ENCODE data around the gene CRYBB1.

CRYBB1 gene

GRCh38 chr22:26567610-26568009 is 50.2 kb downstream of the CRYBB1 start:
- no peak for DNase-seq
- intact Hi-C loops (cut with DNase I; ENCODE audit: low total_unique reads): no loop called here
- Histone ChIP-seq H3K27ac (no peak overlapping the region), H3K27me3 (no peaks in the 10 kb centered on the region), H3K4me3 (no peak overlapping the region), H3K9me3 (no peaks in the 10 kb centered on the region), H3K4me1 (peaks cover 0 to 4% (median 0%) of the 10 kb centered on the region in 4 donors), H3K36me3 (peaks cover 0 to 5% (median 4%) of the 10 kb centered on the region in 3 donors)
- no peak for TF ChIP-seq CTCF (IDR thresholded peaks at IDR 0.05)

GRCh38 chr22:26566994-26567393 is 50.8 kb downstream of the CRYBB1 start:
- no peak for TF ChIP-seq CTCF (IDR thresholded peaks at IDR 0.05)
- Histone ChIP-seq H3K9me3 (no peaks in the 10 kb centered on the region), H3K36me3 (peaks cover 0 to 5% (median 4%) of the 10 kb centered on the region in 3 donors), H3K4me1 (peaks cover 0 to 4% (median under 1%) of the 10 kb centered on the region in 4 donors), H3K4me3 (no peak overlapping the region), H3K27me3 (no peaks in the 10 kb centered on the region), H3K27ac (no peak overlapping the region)
- DNase-seq: no peak
- intact Hi-C loops (cut with DNase I; ENCODE audit: low total_unique reads): no loop called here

GRCh38 chr22:26565889-26566288 is 51.9 kb downstream of the CRYBB1 start:
- TF ChIP-seq CTCF (IDR thresholded peaks at IDR 0.05): no peak
- Histone ChIP-seq H3K27ac (no peak overlapping the region), H3K9me3 (no peaks in the 10 kb centered on the region), H3K27me3 (no peaks in the 10 kb centered on the region), H3K4me1 (peaks cover 0 to 8% (median 2%) of the 10 kb centered on the region in 4 donors), H3K36me3 (peaks cover 0 to 5% (median 4%) of the 10 kb centered on the region in 3 donors), H3K4me3 (no peak overlapping the region)
- intact Hi-C loops (cut with DNase I; ENCODE audit: low total_unique reads): no loop called here
- DNase-seq: no peak

GRCh38 chr22:26565181-26565580 is 52.6 kb downstream of the CRYBB1 start:
- H3K4me1 ChIP-seq: peaks cover 0 to 6% (median 2%) of the 10 kb centered on the region in 4 donors
- DNase-seq: no peak
- H3K36me3 ChIP-seq: peaks cover 0 to 5% (median 4%) of the 10 kb centered on the region in 3 donors
- no peak for TF ChIP-seq CTCF (IDR thresholded peaks at IDR 0.05)
- H3K4me3 ChIP-seq: no peak overlapping the region
- intact Hi-C loops (cut with DNase I; ENCODE audit: low total_unique reads): no loop called here
- no peak overlapping the region for H3K27ac ChIP-seq
- H3K9me3 ChIP-seq: no peaks in the 10 kb centered on the region
- H3K27me3 ChIP-seq: no peaks in the 10 kb centered on the region

GRCh38 chr22:26564672-26565071 is 53.2 kb downstream of the CRYBB1 start:
- no peak for DNase-seq
- no peak overlapping the region for H3K27ac ChIP-seq
- H3K27me3 ChIP-seq: no peaks in the 10 kb centered on the region
- peaks cover 0 to 5% (median 4%) of the 10 kb centered on the region in 3 donors for H3K36me3 ChIP-seq
- no peak for TF ChIP-seq CTCF (IDR thresholded peaks at IDR 0.05)
- H3K9me3 ChIP-seq: no peaks in the 10 kb centered on the region
- H3K4me1 ChIP-seq: peaks cover 0 to 4% (median 2%) of the 10 kb centered on the region in 4 donors
- intact Hi-C loops (cut with DNase I; ENCODE audit: low total_unique reads): no loop called here
- no peak overlapping the region for H3K4me3 ChIP-seq

- peaks cover 0 to 4% (median 2%) of the 10 kb centered on the region in 4 donors for H3K4me1 ChIP-seq
- H3K27ac ChIP-seq: no peak overlapping the region
- no peak for DNase-seq
- H3K36me3 ChIP-seq: peaks cover 0 to 5% (median 4%) of the 10 kb centered on the region in 3 donors
- no peak overlapping the region for H3K4me3 ChIP-seq
- no peak for TF ChIP-seq CTCF (IDR thresholded peaks at IDR 0.05)
- intact Hi-C loops (cut with DNase I; ENCODE audit: low total_unique reads): no loop called here
- H3K9me3 ChIP-seq: no peaks in the 10 kb centered on the region
- H3K27me3 ChIP-seq: no peaks in the 10 kb centered on the region
Measured at GRCh38 chr22:26564181-26564580, 53.6 kb downstream of the CRYBB1 start.
